H1 (cell line): ENCODE data around the gene RAB43. TPM values are rescaled to one million over a fixed set of nuclear protein-coding genes. Genes with fewer than 3 reads are reported as not detected.

Experiments
- RAD21 ChIP-seq, 2 experiments: IDR thresholded peaks in 1 of 2; conservative IDR thresholded peaks in 1 of 2; 2 replicates each; pipeline ENCODE4 v1.6.1; 2011; ENCODE audit warnings: low read depth in 2 of 2, low read length in 2 of 2, improper control_type of control experiment in 1 of 2, inconsistent platforms in 1 of 2, mild to moderate bottlenecking in 1 of 2, moderate library complexity in 1 of 2
- RNF2 ChIP-seq: fragments of 200-900, 300-1000 bp; sonication (generic); IDR thresholded peaks from 2 replicates; pipeline ENCODE4 v1.7.1; 2016; ENCODE audit warnings: borderline replicate concordance, low read depth, mild to moderate bottlenecking, antibody characterized with exemption, low read length; ENCODE audit not compliant: poor library complexity, severe bottlenecking; ENCODE audit errors: missing control alignments
- SP1 ChIP-seq: IDR thresholded peaks from 2 replicates; pipeline ENCODE4 v1.6.1; 2011; ENCODE audit warnings: low read depth, low read length
- polyA plus RNA-seq, 7 experiments: library from polyadenylated mRNA; depleted of rRNA in 3 of 7; stranded (reverse) in 5 of 7; unstranded in 2 of 7; fragments of >200 nt in 5 of 7; fragments of 200-250 nt in 2 of 7; gene quantifications; 1 replicate in 5 of 7; 2 replicates in 1 of 7; 4 replicates in 1 of 7; pipeline versions ENCODE4 v1.2.1 to v1.2.3, GENCODE V29; 2011 to 2013; ENCODE audit warnings: missing spikeins in 2 of 7, mixed read lengths in 2 of 7
- total RNA-seq: library from RNA; stranded (reverse); fragmentation: NEBNext Ultra II Directional; extraction: Animal tissue kit (Norgen Biotek cat#: 25700); gene quantifications from 2 replicates; pipeline ENCODE4 v1.2.1, GENCODE V29; 2021
- TF ChIP-seq, protein P1 (sequence below), 3 experiments: IDR thresholded peaks; 1 replicate in 2 of 3; 2 replicates in 1 of 3; pipeline versions ENCODE4 v1.5.1 to v1.6.1; 2011; ENCODE audit warnings: low read length in 3 of 3, mild to moderate bottlenecking in 3 of 3, inconsistent platforms in 2 of 3, low read depth in 1 of 3, moderate library complexity in 1 of 3; ENCODE audit not compliant: insufficient read depth in 1 of 3; ENCODE audit errors: control extremely low read depth in 1 of 3
- TF ChIP-seq, protein P2 (sequence below): IDR thresholded peaks from 2 replicates; pipeline ENCODE4 v1.6.1; 2011; ENCODE audit warnings: low read length, improper control_type of control experiment

Gene RAB43
- total and polyA plus RNA-seq, 2 of the 8 experiments (the other 6 are each of a cell fraction or from before 2014, with no cell fraction given) = 13.1 to 19.4 TPM

GRCh38 chr3:129100274-129100673 lies 21.3 kb downstream of the RAB43 start (continued):
- TF ChIP-seq RNF2 = no peak
- TF ChIP-seq, protein P1, sequence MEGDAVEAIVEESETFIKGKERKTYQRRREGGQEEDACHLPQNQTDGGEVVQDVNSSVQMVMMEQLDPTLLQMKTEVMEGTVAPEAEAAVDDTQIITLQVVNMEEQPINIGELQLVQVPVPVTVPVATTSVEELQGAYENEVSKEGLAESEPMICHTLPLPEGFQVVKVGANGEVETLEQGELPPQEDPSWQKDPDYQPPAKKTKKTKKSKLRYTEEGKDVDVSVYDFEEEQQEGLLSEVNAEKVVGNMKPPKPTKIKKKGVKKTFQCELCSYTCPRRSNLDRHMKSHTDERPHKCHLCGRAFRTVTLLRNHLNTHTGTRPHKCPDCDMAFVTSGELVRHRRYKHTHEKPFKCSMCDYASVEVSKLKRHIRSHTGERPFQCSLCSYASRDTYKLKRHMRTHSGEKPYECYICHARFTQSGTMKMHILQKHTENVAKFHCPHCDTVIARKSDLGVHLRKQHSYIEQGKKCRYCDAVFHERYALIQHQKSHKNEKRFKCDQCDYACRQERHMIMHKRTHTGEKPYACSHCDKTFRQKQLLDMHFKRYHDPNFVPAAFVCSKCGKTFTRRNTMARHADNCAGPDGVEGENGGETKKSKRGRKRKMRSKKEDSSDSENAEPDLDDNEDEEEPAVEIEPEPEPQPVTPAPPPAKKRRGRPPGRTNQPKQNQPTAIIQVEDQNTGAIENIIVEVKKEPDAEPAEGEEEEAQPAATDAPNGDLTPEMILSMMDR (IDR thresholded peaks at IDR 0.05; ENCODE audit: control extremely low read depth in 1 of 3, insufficient read depth in 1 of 3, low read depth in 1 of 3, low read length in 3 of 3) = no peak
- TF ChIP-seq, protein P2, sequence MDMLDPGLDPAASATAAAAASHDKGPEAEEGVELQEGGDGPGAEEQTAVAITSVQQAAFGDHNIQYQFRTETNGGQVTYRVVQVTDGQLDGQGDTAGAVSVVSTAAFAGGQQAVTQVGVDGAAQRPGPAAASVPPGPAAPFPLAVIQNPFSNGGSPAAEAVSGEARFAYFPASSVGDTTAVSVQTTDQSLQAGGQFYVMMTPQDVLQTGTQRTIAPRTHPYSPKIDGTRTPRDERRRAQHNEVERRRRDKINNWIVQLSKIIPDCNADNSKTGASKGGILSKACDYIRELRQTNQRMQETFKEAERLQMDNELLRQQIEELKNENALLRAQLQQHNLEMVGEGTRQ = no peak
- no peak for TF ChIP-seq SP1
- no peak for TF ChIP-seq RAD21 (IDR thresholded peaks at IDR 0.05 in 1 of 2, conservative IDR thresholded peaks at IDR 0.05 in 1 of 2; ENCODE audit: low read depth in 2 of 2, low read length in 2 of 2)
